HT1080 (cell line): ENCODE data around the gene TENM4. TPM values are rescaled to one million over a fixed set of nuclear protein-coding genes. Genes with fewer than 3 reads are reported as not detected.
A peak's percentile ranks its signal among the peaks of the same experiment; 100 is the strongest.

Experiments
- DNase-seq: peaks from one replicate; pipeline ENCODE4 v3.0.0-alpha.2; 2015; ENCODE audit warnings: low read depth
- total RNA-seq: library from RNA; depleted of rRNA; stranded (reverse); fragments of >200 nt; shearing (Covaris generic); gene quantifications from 2 replicates; pipeline ENCODE4 v1.2.3, GENCODE V29; 2014

Gene TENM4
- total RNA-seq, 1 experiment from 2014 or later: 33.5 TPM

DNA sequence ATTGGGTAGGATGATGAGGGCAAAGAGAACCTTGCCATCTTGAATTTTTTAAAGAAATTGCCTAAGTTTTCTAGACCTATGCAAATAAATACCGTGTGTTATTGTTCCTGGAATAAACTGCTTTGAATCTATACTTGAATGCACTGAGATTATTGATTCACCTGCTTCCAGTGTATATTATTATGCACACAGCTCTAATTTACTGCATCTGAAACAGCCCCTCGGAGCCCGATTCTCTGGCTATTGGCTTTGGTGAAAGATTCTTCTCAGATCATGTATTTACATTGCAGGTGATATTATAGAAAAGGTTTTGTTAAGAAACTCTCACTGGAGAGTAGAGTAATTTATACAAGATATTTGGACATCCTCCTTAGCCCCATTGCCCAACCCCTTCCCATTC, 254.2 kb downstream of the TENM4 start:
- DNase-seq: no peak

- no peak for DNase-seq
Observed at GRCh38 chr11:79185351-79185750, 255.5 kb downstream of the TENM4 start.

- DNase-seq: no peak
Observed at GRCh38 chr11:79184285-79184684, 256.5 kb downstream of the TENM4 start.

DNA sequence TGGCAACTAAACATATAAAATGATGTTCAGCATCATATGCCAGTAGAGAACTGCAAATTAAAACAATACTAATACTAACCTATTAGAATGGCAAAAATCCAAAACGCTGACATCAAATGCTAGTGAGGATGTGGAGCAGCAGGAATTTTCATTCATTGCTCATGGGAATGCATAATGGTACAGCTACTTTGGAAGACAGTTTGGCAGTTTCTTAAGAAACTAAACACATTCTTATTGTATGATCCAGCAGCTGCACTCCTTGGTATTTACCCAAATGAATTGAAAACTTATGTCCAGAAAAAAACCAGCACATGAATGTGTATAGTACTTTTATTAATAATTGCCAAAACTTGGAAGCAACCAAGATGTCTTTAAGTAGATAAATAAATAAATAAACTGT, 258.0 kb downstream of the TENM4 start:
- no peak for DNase-seq

- no peak for DNase-seq
Observed at GRCh38 chr11:79179087-79179486, 261.7 kb downstream of the TENM4 start.

- DNase-seq: peak; percentile 45
Observed at GRCh38 chr11:79174045-79175008, 266.5 kb downstream of the TENM4 start.

GRCh38 chr11:79173615-79174014, 267.2 kb downstream of the TENM4 start:
- peak; percentile 53 for DNase-seq

GRCh38 chr11:79170321-79170720, 270.5 kb downstream of the TENM4 start:
- no peak for DNase-seq

DNA sequence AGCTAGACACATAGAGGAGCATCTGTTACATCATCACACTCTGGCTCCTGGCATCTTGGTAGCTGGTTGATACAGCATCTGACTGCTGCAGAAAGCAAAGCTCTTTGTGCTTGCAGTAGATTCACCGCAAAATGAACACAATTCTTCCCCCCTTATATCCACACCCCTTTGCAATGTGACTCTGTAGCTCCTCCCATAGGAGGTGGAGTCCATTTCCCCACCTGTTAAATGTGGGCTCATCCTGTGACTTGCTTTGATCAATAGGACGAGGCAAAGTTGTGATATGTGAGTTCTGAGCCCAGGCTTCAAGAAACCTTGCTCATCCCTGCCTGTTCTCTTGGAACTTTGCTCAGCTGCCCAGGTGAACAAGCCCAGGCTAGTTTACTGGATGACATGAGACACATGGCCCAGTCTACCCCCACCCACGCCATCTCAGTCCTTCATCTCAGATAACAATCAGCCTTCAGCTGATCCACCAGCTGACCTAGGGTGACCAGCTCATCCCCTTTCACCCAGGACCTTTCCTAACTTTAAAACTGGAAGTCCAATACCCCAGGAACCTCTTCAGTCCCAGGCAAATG, 272.2 kb downstream of the TENM4 start:
- DNase-seq: no peak

- peak; percentile 25 for DNase-seq
Observed at GRCh38 chr11:79167510-79168188, 273.2 kb downstream of the TENM4 start.

DNA sequence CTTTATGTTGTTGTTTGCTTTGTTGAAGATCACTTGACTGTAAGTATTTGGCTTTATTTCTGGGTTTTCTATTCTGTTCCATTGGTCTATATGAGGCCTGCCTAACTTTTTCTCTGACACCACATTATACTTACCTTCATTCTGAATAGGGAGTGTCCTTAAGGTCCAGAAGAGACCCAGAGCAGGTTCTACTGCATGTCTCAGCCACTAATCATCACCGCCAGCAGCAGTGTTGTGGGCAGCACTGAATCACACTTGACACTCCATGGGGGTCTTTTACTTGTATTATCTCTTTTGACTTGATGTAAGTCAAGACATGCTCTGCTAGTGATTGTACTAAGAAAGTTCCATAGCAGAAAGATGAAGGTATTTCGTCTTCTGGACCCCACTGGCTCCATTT, 274.9 kb downstream of the TENM4 start:
- DNase-seq: no peak

GRCh38 chr11:79160791-79161403, 279.9 kb downstream of the TENM4 start:
- DNase-seq: peak; percentile 30

- DNase-seq: no peak
Observed at GRCh38 chr11:79159657-79160450, 281.0 kb downstream of the TENM4 start.

GRCh38 chr11:79157738-79158137, 283.1 kb downstream of the TENM4 start:
- no peak for DNase-seq

DNA sequence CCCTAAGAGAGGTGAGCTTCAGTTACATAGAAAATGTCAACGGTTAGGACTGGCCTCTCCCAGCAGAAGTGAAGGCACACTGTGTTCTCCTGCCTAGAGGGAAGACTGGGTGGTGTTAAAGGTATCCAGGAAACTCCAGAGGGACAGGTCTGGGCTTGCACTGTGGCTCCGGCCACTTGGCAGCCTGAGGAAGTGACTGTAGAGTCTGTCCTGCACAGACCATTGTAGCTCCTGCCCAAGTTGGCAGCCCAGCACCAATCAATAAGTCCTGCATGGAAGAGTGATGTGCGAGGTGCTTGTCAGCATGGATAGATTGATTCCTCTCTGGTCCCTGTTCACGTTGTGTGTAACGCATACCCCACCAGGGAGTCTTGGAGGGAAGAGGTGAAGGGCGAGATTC, 284.8 kb downstream of the TENM4 start:
- no peak for DNase-seq

GRCh38 chr11:79155237-79155636, 285.6 kb downstream of the TENM4 start:
- no peak for DNase-seq

DNA sequence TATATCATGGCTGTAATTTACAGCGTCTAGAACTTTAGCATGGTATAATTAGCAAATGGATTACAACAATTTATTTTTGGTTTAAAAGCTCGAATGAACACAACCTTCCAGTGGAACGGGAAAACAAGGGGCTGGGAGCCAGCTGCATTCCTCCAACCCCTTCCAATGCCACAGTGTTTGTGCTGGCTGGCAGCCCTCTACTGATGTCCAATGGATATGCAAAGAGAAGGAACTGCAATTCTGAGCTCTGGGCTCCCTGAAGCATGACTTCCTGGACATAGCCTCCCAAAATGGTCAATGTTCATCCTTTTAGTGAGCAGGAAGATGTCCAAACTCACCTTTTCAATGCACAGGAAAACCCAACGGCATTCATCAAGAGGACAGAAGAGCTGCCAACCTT, 288.3 kb downstream of the TENM4 start:
- DNase-seq: no peak

DNA sequence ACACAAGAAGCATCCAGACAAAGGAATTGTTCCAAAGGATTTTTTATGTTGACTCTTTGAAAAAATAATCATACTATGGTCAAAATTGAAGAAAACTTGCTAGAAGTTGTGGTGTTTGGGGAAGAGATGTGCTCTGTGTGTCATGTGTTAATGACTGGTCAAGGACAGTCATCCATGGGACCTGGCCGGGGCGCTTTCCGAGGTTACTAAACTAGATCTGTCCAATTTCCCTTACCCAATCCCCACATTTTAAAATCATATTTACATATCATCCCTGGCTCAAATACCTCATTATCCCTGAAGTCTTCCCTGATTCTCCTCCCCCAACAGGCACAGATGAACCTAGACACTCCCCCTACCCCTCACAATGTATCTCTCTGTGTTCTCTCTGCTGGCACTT, 289.4 kb downstream of the TENM4 start:
- DNase-seq: no peak

GRCh38 chr11:79150966-79151365, 289.9 kb downstream of the TENM4 start:
- DNase-seq: peak; percentile 81

DNA sequence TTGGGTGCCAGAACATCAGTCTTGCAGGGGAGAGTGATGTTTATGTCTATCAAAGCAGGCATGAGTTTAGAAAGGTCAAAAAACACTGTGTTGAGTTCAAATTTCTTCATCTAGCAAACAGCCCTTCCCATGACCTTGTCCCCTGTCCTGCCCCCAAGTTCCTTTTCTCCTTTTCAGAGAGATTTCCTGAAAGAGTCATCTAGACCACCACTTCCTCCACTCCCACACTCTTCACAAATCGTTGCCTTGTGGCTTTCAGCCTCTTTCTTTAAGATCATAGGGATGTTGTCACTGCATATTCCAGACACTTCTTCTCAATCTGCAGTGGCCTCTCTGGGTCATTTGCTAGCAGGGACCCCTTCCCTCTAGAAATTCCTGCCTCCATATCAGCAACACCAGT, 290.5 kb downstream of the TENM4 start:
- peak; percentile 67 for DNase-seq

DNA sequence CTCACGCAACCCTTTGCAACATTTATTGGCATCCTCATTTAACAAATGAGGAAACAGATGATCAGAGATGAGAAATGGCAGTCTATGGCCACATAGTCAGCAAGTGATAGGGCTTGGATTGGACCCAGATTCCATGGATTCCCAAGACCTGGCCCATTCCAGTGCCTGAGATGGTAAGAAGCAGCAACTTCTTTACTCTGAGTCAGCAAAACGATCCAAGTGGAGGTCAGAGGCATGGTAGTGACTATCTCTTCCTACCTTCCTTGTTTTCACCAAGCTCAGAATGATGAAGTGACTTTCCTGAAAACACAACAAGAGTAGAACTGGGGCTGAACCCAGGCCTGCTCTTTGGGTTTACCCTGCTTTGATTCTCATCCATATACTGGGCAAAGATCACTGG, 293.1 kb downstream of the TENM4 start:
- no peak for DNase-seq
